HepG2 (cell line): ENCODE measurements around the gene AUP1. TPM values are rescaled to one million over a fixed set of nuclear protein-coding genes. Genes with fewer than 3 reads are reported as not detected.

Experiments used
- ATF3 ChIP-seq: sonication (generic); formaldehyde crosslinking; IDR thresholded peaks from 2 replicates; pipeline ENCODE4 v1.4.0; 2020; ENCODE audit warnings: missing genetic modification reagents
- CSRNP1 ChIP-seq: sonication (generic); formaldehyde crosslinking; IDR thresholded peaks from 2 replicates; pipeline ENCODE4 v1.8.1; 2023; ENCODE audit warnings: mild to moderate bottlenecking, missing genetic modification reagents
- GABPB1 ChIP-seq: IDR thresholded peaks from 2 replicates; pipeline ENCODE4 v1.6.1; 2016; ENCODE audit warnings: mild to moderate bottlenecking, missing genetic modification reagents, moderate library complexity, missing compliant biosample characterization
- HIVEP1 ChIP-seq: sonication (generic); formaldehyde crosslinking; IDR thresholded peaks from 2 replicates; pipeline ENCODE4 v1.4.0; 2020; ENCODE audit warnings: mild to moderate bottlenecking, missing genetic modification reagents
- LCORL ChIP-seq, 2 experiments: fragments of 450-650 bp in 1 of 2; sonication (generic) in 1 of 2; formaldehyde crosslinking in 1 of 2; IDR thresholded peaks; 2 replicates each; pipeline versions ENCODE4 v1.5.0 to v1.6.1; 2017 to 2020; ENCODE audit warnings: antibody characterized with exemption in 1 of 2, missing genetic modification reagents in 1 of 2
- NBN ChIP-seq: fragments of 450-650 bp; conservative IDR thresholded peaks from 2 replicates; pipeline ENCODE4 v1.6.1; 2017
- PBX3 ChIP-seq: sonication (generic); formaldehyde crosslinking; IDR thresholded peaks from 2 replicates; pipeline ENCODE4 v1.8.1; 2023; ENCODE audit warnings: missing genetic modification reagents, inconsistent platforms, borderline replicate concordance
- SNAPC4 ChIP-seq: sonication (generic); formaldehyde crosslinking; IDR thresholded peaks from 2 replicates; pipeline ENCODE4 v1.4.0; 2020; ENCODE audit warnings: mild to moderate bottlenecking, missing genetic modification reagents
- ZHX2 ChIP-seq, 2 experiments: sonication (generic) in 1 of 2; formaldehyde crosslinking in 1 of 2; IDR thresholded peaks; 2 replicates each; pipeline versions ENCODE4 v1.6.1 to v1.9.0; 2014 to 2022; ENCODE audit warnings: antibody characterized with exemption in 1 of 2, borderline replicate concordance in 1 of 2, inconsistent platforms in 1 of 2, low read depth in 1 of 2, missing genetic modification reagents in 1 of 2
- ZMYM2 ChIP-seq: sonication (generic); formaldehyde crosslinking; IDR thresholded peaks from 2 replicates; pipeline ENCODE4 v1.8.0; 2022; ENCODE audit warnings: mild to moderate bottlenecking, missing genetic modification reagents
- ZNF782 ChIP-seq: sonication (generic); formaldehyde crosslinking; IDR thresholded peaks from 2 replicates; pipeline ENCODE4 v1.4.0; 2020; ENCODE audit warnings: missing genetic modification reagents, mild to moderate bottlenecking, borderline replicate concordance
- polyA plus RNA-seq, 8 experiments: library from polyadenylated mRNA; depleted of rRNA in 3 of 8; stranded (reverse) in 7 of 8; unstranded in 1 of 8; fragments of >200 nt; fragmentation: Illumina TruSeq in 4 of 8; extraction: Trizol in 4 of 8; gene quantifications; 2 replicates each; pipeline versions ENCODE4 v1.2.1 to v1.2.3, GENCODE V29; 2011 to 2016; ENCODE audit warnings: low read depth in 4 of 8, missing spikeins in 1 of 8, mixed read lengths in 1 of 8; ENCODE audit not compliant: insufficient read depth in 1 of 8
- total RNA-seq, 5 experiments: library from RNA; depleted of rRNA; stranded (reverse); fragments of >200 nt; fragmentation: Illumina TruSeq; extraction: Trizol; gene quantifications; 2 replicates each; pipeline ENCODE4 v1.2.3, GENCODE V29; 2016; ENCODE audit warnings: low read depth in 1 of 5

Gene AUP1
- total and polyA plus RNA-seq, 2 of the 13 experiments (the other 11 are each of a cell fraction or from before 2014, with no cell fraction given), result 174 to 267 TPM

GRCh38 chr2:74553892-74554819 lies 24.6 kb upstream of the AUP1 start, which contains the start of the genes DOK1 and LOXL3 (continued):
- TF ChIP-seq SNAPC4 (0 out of 2 replicates have a peak, but pooled peaks have one; percentile 44), ZHX2 (IDR thresholded peaks at IDR 0.05; ENCODE audit: low read depth) (peak; percentile 95), ZHX2 (CRISPR knock-in tag; IDR thresholded peaks at IDR 0.05; ENCODE audit: borderline replicate concordance) (no peak), CSRNP1 (peak; percentile 69; the same call in 1 of the 2 replicates), HIVEP1 (0 out of 2 replicates have a peak, but pooled peaks have one; percentile 15), PBX3 (no peak), LCORL (IDR thresholded peaks at IDR 0.05) (no peak), LCORL (CRISPR knock-in tag; IDR thresholded peaks at IDR 0.05) (0 out of 2 replicates have a peak, but pooled peaks have one; percentile 43), ZNF782 (0 out of 2 replicates have a peak, but pooled peaks have one; percentile 35), ZMYM2 (CRISPR knock-in tag) (0 out of 2 replicates have a peak, but pooled peaks have one; percentile 48), GABPB1 (peak; percentile 67; the same call in 1 of the 2 replicates), ATF3 (CRISPR knock-in tag) (peak; percentile 64), NBN (no peak)
